ENCODE data around the gene EFCAB5.

GRCh38 chr17:30113213-30113612 is 171.8 kb downstream of the EFCAB5 start:
- TF ChIP-seq HDAC6 (IDR thresholded peaks at IDR 0.05; ENCODE audit: unreplicated experiment) (no peak), CHD2 (IDR thresholded peaks at IDR 0.05; ENCODE audit: borderline replicate concordance, low read depth, low read length) (no peak), CEBPB (IDR thresholded peaks at IDR 0.05; ENCODE audit: borderline replicate concordance in 1 of 2, low read depth in 2 of 2, low read length in 2 of 2) (no peak), SREBF1 (IDR thresholded peaks at IDR 0.05; ENCODE audit: low read length) (no peak), POLR2A (IDR thresholded peaks at IDR 0.05; ENCODE audit: low read depth, low read length) (no peak), FOS (IDR thresholded peaks at IDR 0.05; ENCODE audit: borderline replicate concordance, extremely low read depth, insufficient read length) (no peak), MEF2A (IDR thresholded peaks at IDR 0.05; ENCODE audit: insufficient read depth, low read depth, low read length) (no peak), POLR2AphosphoS5 (IDR thresholded peaks at IDR 0.05; ENCODE audit: low read length) (no peak), SUPT20H (IDR thresholded peaks at IDR 0.05; ENCODE audit: borderline replicate concordance, control insufficient read depth, low read depth, low read length) (no peak), TCF3 (IDR thresholded peaks at IDR 0.05; ENCODE audit: borderline replicate concordance, insufficient read depth, low read depth, low read length) (no peak), SIX5 (IDR thresholded peaks at IDR 0.05; ENCODE audit: low read depth, low read length, severe bottlenecking) (no peak)
- TF ChIP-seq, protein P1, sequence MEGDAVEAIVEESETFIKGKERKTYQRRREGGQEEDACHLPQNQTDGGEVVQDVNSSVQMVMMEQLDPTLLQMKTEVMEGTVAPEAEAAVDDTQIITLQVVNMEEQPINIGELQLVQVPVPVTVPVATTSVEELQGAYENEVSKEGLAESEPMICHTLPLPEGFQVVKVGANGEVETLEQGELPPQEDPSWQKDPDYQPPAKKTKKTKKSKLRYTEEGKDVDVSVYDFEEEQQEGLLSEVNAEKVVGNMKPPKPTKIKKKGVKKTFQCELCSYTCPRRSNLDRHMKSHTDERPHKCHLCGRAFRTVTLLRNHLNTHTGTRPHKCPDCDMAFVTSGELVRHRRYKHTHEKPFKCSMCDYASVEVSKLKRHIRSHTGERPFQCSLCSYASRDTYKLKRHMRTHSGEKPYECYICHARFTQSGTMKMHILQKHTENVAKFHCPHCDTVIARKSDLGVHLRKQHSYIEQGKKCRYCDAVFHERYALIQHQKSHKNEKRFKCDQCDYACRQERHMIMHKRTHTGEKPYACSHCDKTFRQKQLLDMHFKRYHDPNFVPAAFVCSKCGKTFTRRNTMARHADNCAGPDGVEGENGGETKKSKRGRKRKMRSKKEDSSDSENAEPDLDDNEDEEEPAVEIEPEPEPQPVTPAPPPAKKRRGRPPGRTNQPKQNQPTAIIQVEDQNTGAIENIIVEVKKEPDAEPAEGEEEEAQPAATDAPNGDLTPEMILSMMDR (IDR thresholded peaks at IDR 0.05 in 2 of 3, conservative IDR thresholded peaks at IDR 0.05 in 1 of 3; ENCODE audit: control insufficient read depth in 2 of 3, extremely low read depth in 1 of 3, insufficient read depth in 1 of 3, low read depth in 3 of 3, low read length in 3 of 3): no peak
- TF ChIP-seq, protein P2, sequence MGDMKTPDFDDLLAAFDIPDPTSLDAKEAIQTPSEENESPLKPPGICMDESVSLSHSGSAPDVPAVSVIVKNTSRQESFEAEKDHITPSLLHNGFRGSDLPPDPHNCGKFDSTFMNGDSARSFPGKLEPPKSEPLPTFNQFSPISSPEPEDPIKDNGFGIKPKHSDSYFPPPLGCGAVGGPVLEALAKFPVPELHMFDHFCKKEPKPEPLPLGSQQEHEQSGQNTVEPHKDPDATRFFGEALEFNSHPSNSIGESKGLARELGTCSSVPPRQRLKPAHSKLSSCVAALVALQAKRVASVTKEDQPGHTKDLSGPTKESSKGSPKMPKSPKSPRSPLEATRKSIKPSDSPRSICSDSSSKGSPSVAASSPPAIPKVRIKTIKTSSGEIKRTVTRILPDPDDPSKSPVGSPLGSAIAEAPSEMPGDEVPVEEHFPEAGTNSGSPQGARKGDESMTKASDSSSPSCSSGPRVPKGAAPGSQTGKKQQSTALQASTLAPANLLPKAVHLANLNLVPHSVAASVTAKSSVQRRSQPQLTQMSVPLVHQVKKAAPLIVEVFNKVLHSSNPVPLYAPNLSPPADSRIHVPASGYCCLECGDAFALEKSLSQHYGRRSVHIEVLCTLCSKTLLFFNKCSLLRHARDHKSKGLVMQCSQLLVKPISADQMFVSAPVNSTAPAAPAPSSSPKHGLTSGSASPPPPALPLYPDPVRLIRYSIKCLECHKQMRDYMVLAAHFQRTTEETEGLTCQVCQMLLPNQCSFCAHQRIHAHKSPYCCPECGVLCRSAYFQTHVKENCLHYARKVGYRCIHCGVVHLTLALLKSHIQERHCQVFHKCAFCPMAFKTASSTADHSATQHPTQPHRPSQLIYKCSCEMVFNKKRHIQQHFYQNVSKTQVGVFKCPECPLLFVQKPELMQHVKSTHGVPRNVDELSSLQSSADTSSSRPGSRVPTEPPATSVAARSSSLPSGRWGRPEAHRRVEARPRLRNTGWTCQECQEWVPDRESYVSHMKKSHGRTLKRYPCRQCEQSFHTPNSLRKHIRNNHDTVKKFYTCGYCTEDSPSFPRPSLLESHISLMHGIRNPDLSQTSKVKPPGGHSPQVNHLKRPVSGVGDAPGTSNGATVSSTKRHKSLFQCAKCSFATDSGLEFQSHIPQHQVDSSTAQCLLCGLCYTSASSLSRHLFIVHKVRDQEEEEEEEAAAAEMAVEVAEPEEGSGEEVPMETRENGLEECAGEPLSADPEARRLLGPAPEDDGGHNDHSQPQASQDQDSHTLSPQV (IDR thresholded peaks at IDR 0.05): no peak

Measured in GM12878 (cell line).